Loucy (cell line): ENCODE results near the gene HPD.

ENCODE experiments used
- CTCF ChIP-seq: fragments of 200-600 bp; sonication (generic); conservative IDR thresholded peaks from 2 replicates; pipeline ENCODE4 v1.5.1; 2014; ENCODE audit warnings: mild to moderate bottlenecking, antibody characterized with exemption, low read length
- EZH2phosphoT487 ChIP-seq: fragments of 200-600 bp; IDR thresholded peaks from 2 replicates; pipeline ENCODE4 v1.6.1; 2018; ENCODE audit warnings: antibody characterized with exemption, mild to moderate bottlenecking, moderate library complexity, borderline replicate concordance

- TF ChIP-seq CTCF (no peak), EZH2phosphoT487 (no peak)
These were observed 21.0 kb downstream of the HPD start for GRCh38 chr12:121837680-121838079.
